PC-9 (cell line): ENCODE data around the gene DNPEP.

Experiments used
- CTCF ChIP-seq: fragments of 200-600 bp; sonication (generic); conservative IDR thresholded peaks from 2 replicates; pipeline ENCODE4 v1.6.1; 2017; ENCODE audit warnings: mixed run types, antibody characterized with exemption, mild to moderate bottlenecking, moderate library complexity
- EZH2 ChIP-seq: fragments of 200-600 bp; sonication (generic); IDR thresholded peaks from 2 replicates; pipeline ENCODE4 v1.8.0; 2017; ENCODE audit warnings: antibody characterized with exemption, low read depth

DNA sequence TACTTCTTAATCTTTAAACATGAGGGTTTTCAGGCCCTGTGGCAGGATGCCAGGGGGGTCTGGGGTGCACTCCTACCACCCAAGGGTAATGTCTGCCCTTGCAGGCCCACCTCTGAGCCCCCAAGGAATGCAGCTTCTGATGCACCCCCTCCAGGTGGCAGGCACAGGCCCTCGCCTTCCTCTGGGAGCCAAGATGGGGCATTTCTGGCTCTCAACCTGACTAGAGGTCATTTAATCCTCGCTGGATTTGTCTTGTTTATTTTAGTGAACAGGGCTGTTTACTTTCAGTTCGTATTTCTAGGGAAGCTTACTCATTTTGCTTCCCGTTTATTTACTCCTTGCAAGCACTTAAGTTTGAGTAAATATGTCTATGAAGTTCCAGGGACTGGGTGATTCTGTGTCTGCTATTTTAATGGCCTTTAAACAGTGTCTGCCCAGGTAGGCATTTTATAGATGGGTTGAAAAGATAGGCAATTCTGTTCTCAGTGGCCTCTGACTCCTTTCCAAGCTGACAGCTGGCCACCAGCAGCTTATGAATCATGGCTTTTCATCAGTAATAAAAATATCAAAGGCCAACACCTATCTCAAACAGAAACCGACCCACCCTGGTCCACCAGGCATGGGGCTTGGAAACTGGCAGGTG is 11.1 kb upstream of the DNPEP start:
- TF ChIP-seq CTCF = no peak
- TF ChIP-seq EZH2 = no peak
